Duodenal mucosa (tissue), 2 donors: ENCODE measurements around the gene KCNG3.

Experiments
- H3K27ac ChIP-seq: one replicate; pipeline ENCODE4 v1.7.0; 2013; ENCODE audit warnings: low read depth, low read length
- H3K27me3 ChIP-seq, 2 donors: one replicate each; pipeline ENCODE4 v1.7.0; 2013; ENCODE audit warnings: low read length in 2 of 2, control low read depth in 1 of 2; ENCODE audit not compliant: insufficient read depth in 2 of 2, control insufficient read depth in 1 of 2
- H3K36me3 ChIP-seq, 2 donors: one replicate each; pipeline ENCODE4 v1.7.0; 2013; ENCODE audit warnings: low read length in 2 of 2, control low read depth in 1 of 2; ENCODE audit not compliant: insufficient read depth in 2 of 2, control insufficient read depth in 1 of 2
- H3K4me1 ChIP-seq, 2 donors: one replicate each; pipeline ENCODE4 v1.7.0; 2013; ENCODE audit warnings: low read length in 2 of 2, control low read depth in 1 of 2; ENCODE audit not compliant: insufficient read depth in 2 of 2, control insufficient read depth in 1 of 2
- H3K4me3 ChIP-seq, 2 donors: one replicate each; pipeline ENCODE4 v1.7.0; 2013; ENCODE audit warnings: low read length in 2 of 2, low read depth in 1 of 2
- H3K9ac ChIP-seq, 2 donors: one replicate each; pipeline ENCODE4 v1.7.0; 2013; ENCODE audit warnings: low read length in 2 of 2, low read depth in 1 of 2
- H3K9me3 ChIP-seq, 2 donors: one replicate each; pipeline ENCODE4 v1.7.0; 2013; ENCODE audit warnings: low read length in 2 of 2, control low read depth in 1 of 2; ENCODE audit not compliant: control insufficient read depth in 1 of 2

Gene KCNG3

GRCh38 chr2:42452545-42452944 lies 41.2 kb downstream of the KCNG3 start:
- Histone ChIP-seq H3K4me3 (no peak overlapping the region), H3K4me1 (no peaks in the 10 kb centered on the region), H3K27me3 (no peaks in the 10 kb centered on the region), H3K27ac (no peak overlapping the region), H3K9me3 (no peaks in the 10 kb centered on the region), H3K36me3 (no peaks in the 10 kb centered on the region), H3K9ac (no peak overlapping the region)

- H3K4me1 ChIP-seq, result no peaks in the 10 kb centered on the region
- no peaks in the 10 kb centered on the region for H3K27me3 ChIP-seq
- H3K4me3 ChIP-seq, result no peak overlapping the region
- H3K36me3 ChIP-seq, result no peaks in the 10 kb centered on the region
- no peak overlapping the region for H3K9ac ChIP-seq
- no peak overlapping the region for H3K27ac ChIP-seq
- no peaks in the 10 kb centered on the region for H3K9me3 ChIP-seq
These were observed 43.6 kb downstream of the KCNG3 start for GRCh38 chr2:42450136-42450535.

- Histone ChIP-seq H3K27me3 (no peaks in the 10 kb centered on the region), H3K36me3 (no peaks in the 10 kb centered on the region), H3K9me3 (no peaks in the 10 kb centered on the region), H3K9ac (no peak overlapping the region), H3K4me3 (no peak overlapping the region), H3K27ac (no peak overlapping the region), H3K4me1 (no peaks in the 10 kb centered on the region)
These were observed 44.4 kb downstream of the KCNG3 start for GRCh38 chr2:42449163-42450087.

DNA sequence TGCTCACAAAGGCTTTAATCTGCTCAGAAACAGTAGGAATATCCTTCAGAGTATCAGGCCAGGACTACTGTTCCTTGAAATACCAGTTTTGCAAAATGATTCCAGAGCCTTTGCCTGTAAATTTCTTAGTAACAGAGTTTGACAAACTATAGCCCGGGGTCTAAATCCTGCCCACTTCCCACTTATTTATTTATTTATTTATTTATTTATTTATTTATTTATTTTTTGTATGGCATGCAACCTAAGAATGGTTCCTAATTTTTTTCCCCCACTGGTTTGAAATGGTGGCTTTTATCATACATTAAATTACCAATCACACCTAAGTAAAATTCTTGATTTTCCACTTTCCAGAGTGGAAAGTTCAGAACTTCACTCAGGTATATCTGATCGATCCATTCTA lies 45.6 kb downstream of the KCNG3 start:
- no peaks in the 10 kb centered on the region for H3K4me1 ChIP-seq
- no peaks in the 10 kb centered on the region for H3K27me3 ChIP-seq
- H3K9me3 ChIP-seq, result no peaks in the 10 kb centered on the region
- no peak overlapping the region for H3K9ac ChIP-seq
- H3K27ac ChIP-seq, result no peak overlapping the region
- no peak overlapping the region for H3K4me3 ChIP-seq
- H3K36me3 ChIP-seq, result no peaks in the 10 kb centered on the region

GRCh38 chr2:42446503-42447271 lies 47.1 kb downstream of the KCNG3 start:
- Histone ChIP-seq H3K27me3 (no peaks in the 10 kb centered on the region), H3K4me1 (no peaks in the 10 kb centered on the region), H3K9ac (no peak overlapping the region), H3K4me3 (no peak overlapping the region), H3K27ac (no peak overlapping the region), H3K9me3 (no peaks in the 10 kb centered on the region), H3K36me3 (no peaks in the 10 kb centered on the region)

- H3K4me3 ChIP-seq, result no peak overlapping the region
- no peaks in the 10 kb centered on the region for H3K4me1 ChIP-seq
- H3K9ac ChIP-seq, result no peak overlapping the region
- H3K9me3 ChIP-seq, result no peaks in the 10 kb centered on the region
- no peaks in the 10 kb centered on the region for H3K36me3 ChIP-seq
- no peak overlapping the region for H3K27ac ChIP-seq
- H3K27me3 ChIP-seq, result no peaks in the 10 kb centered on the region
These were observed 49.9 kb downstream of the KCNG3 start for GRCh38 chr2:42443718-42444399.

DNA sequence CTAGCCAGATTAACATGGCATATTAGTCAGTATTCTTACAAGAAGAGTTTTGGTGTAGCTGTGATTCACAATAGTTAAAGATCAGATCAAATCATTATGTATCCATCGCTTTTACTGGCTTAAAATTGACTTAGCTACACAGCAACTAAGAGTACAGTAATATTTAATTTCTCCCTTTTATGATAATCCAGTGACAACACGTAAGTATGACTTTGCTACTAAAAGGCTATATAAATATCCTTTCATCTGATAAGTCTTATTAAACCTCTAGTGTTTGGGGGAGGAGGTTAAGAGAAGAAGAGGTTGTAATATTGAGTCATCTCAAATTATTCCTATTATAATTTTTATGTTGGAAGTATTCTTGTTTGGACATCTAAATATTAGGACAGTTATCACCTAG lies 51.0 kb downstream of the KCNG3 start:
- Histone ChIP-seq H3K27me3 (no peaks in the 10 kb centered on the region), H3K9ac (no peak overlapping the region), H3K4me3 (no peak overlapping the region), H3K36me3 (no peaks in the 10 kb centered on the region), H3K4me1 (no peaks in the 10 kb centered on the region), H3K9me3 (no peaks in the 10 kb centered on the region), H3K27ac (no peak overlapping the region)

GRCh38 chr2:42438685-42439084 lies 55.1 kb downstream of the KCNG3 start:
- no peaks in the 10 kb centered on the region for H3K36me3 ChIP-seq
- H3K9me3 ChIP-seq, result no peaks in the 10 kb centered on the region
- H3K27me3 ChIP-seq, result no peaks in the 10 kb centered on the region
- no peak overlapping the region for H3K9ac ChIP-seq
- H3K4me3 ChIP-seq, result no peak overlapping the region
- H3K27ac ChIP-seq, result no peak overlapping the region
- H3K4me1 ChIP-seq, result no peaks in the 10 kb centered on the region

DNA sequence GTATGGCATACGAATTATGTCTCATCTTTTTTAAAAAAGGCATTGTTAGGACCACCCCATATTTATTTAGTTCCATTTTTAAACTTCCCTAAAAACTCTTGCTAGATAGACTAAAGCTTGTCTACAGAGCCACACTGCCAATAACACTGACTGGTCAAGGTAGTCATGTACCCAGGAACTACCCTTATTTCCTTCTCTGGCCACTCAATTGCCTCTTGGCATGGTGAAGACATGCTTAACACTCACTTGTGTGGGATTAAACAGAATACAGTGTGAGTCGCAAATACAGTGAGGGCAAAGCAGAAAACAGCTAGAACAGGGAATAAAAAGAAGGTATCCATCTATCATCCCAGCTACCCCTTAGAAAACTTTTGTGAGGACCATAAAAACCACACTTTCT lies 57.4 kb downstream of the KCNG3 start:
- Histone ChIP-seq H3K9ac (no peak overlapping the region), H3K9me3 (no peaks in the 10 kb centered on the region)

GRCh38 chr2:42435628-42436027 lies 58.2 kb downstream of the KCNG3 start:
- no peak overlapping the region for H3K27ac ChIP-seq
- no peak overlapping the region for H3K9ac ChIP-seq
- H3K4me1 ChIP-seq, result no peaks in the 10 kb centered on the region
- no peak overlapping the region for H3K4me3 ChIP-seq
- H3K9me3 ChIP-seq, result no peaks in the 10 kb centered on the region
- no peaks in the 10 kb centered on the region for H3K36me3 ChIP-seq
- no peaks in the 10 kb centered on the region for H3K27me3 ChIP-seq

More for the DNA sequence above, 57.4 kb downstream of the KCNG3 start:
- Histone ChIP-seq H3K27ac (no peak overlapping the region), H3K27me3 (no peaks in the 10 kb centered on the region), H3K4me1 (no peaks in the 10 kb centered on the region), H3K4me3 (no peak overlapping the region), H3K36me3 (no peaks in the 10 kb centered on the region)
